HepG2 (cell line): ENCODE measurements around the gene AKR1C3. TPM values are rescaled to one million over a fixed set of nuclear protein-coding genes. Genes with fewer than 3 reads are reported as not detected.

Experiments
- ATAC-seq: fragments of 200-7000 bp; cut with Tn5 transposase; 3 replicates; pipeline ENCODE4 v1.9.1; 2020; ENCODE audit warnings: mild to moderate bottlenecking, moderate library complexity
- BruUV-seq: library from RNA; stranded (reverse); fragments of 400-500 nt; replicated peaks from 2 replicates; lab custom pipeline; 2021; lab: Mats Ljungman, UMichigan
- CTCF ChIA-PET: fragments of 300-600 bp; formaldehyde crosslinking; extraction: SDS; loops from one replicate; lab custom pipeline; 2021; ENCODE audit warnings: low total read pairs, inconsistent platforms, low intra/inter-chr PET ratio; lab: Yijun Ruan, JAX
- POLR2A ChIA-PET: fragments of 350-600 bp; sonication (Branson Sonifier 250); formaldehyde crosslinking; loops from one replicate; lab custom pipeline; 2020; ENCODE audit warnings: antibody characterized with exemption, inconsistent platforms; lab: Yijun Ruan, JAX
- DNase-seq: peaks from one replicate; pipeline ENCODE4 v3.0.0-alpha.2; 2015; ENCODE audit warnings: low spot score
- FAIRE-seq: peaks from 3 replicates; lab custom pipeline; 2011; peaks lifted over from hg19 to GRCh38; lab: Jason Lieb, UNC
- H2AFZ ChIP-seq: one replicate; pipeline ENCODE4 v1.6.1; 2011; ENCODE audit warnings: low read length, inconsistent platforms
- H3K27ac ChIP-seq: fragments of 300-600 bp; 3 replicates; pipeline ENCODE4 v1.8.0; 2011; ENCODE audit warnings: mixed run types, mild to moderate bottlenecking, mixed read lengths, low read length, inconsistent platforms; ENCODE audit not compliant: insufficient read depth; ENCODE audit errors: extremely low read length
- H3K27me3 ChIP-seq, 2 experiments: fragments of 200-600 bp in 1 of 2; 2 replicates in 1 of 2; 3 replicates in 1 of 2; pipeline versions ENCODE4 v1.6.0 to v1.8.0; 2011; ENCODE audit warnings: low read length in 2 of 2, mild to moderate bottlenecking in 2 of 2, moderate library complexity in 2 of 2, inconsistent platforms in 1 of 2; ENCODE audit not compliant: insufficient read depth in 2 of 2, control insufficient read depth in 1 of 2
- H3K36me3 ChIP-seq, 2 experiments: fragments of 200-600 bp in 1 of 2; replicated peaks in 1 of 2; 2 replicates in 1 of 2; 3 replicates in 1 of 2; pipeline versions ENCODE4 v1.5.1 to v1.8.0; 2011; ENCODE audit warnings: low read length in 2 of 2, inconsistent platforms in 1 of 2; ENCODE audit not compliant: insufficient read depth in 2 of 2, control insufficient read depth in 1 of 2
- H3K4me1 ChIP-seq: 2 replicates; pipeline ENCODE4 v1.5.1; 2012; ENCODE audit warnings: low read length, inconsistent platforms; ENCODE audit not compliant: insufficient read depth
- H3K4me2 ChIP-seq: 2 replicates; pipeline ENCODE4 v1.6.0; 2011; ENCODE audit warnings: low read depth, low read length, inconsistent platforms
- H3K4me3 ChIP-seq, 3 experiments: fragments of 200-600 bp in 1 of 3; sonication (generic), shearing (Covaris generic) in 1 of 3; replicated peaks in 1 of 3; 2 replicates each; pipeline ENCODE4 v1.5.1; 2011 to 2016; ENCODE audit warnings: low read length in 3 of 3, inconsistent platforms in 2 of 3, low read depth in 2 of 3, mild to moderate bottlenecking in 2 of 3, control low read depth in 1 of 3, mixed read lengths in 1 of 3; ENCODE audit not compliant: insufficient read depth in 1 of 3
- H3K79me2 ChIP-seq: one replicate; pipeline ENCODE4 v1.6.1; 2011; ENCODE audit warnings: low read length, inconsistent platforms; ENCODE audit not compliant: insufficient read depth
- H3K9ac ChIP-seq: 2 replicates; pipeline ENCODE4 v1.6.0; 2011; ENCODE audit warnings: mild to moderate bottlenecking, low read depth, low read length, inconsistent platforms; ENCODE audit not compliant: insufficient read depth
- H3K9me3 ChIP-seq: 2 replicates; pipeline ENCODE4 v1.5.1; 2012; ENCODE audit warnings: mild to moderate bottlenecking, low read length
- H4K20me1 ChIP-seq: 2 replicates; pipeline ENCODE4 v1.6.0; 2011; ENCODE audit warnings: inconsistent platforms, mild to moderate bottlenecking, low read length, moderate library complexity; ENCODE audit not compliant: insufficient read depth
- CENPT ChIP-seq: sonication (generic); formaldehyde crosslinking; IDR thresholded peaks from 2 replicates; pipeline ENCODE4 v1.8.0; 2022; ENCODE audit warnings: low read depth, mild to moderate bottlenecking, moderate library complexity, missing genetic modification reagents
- IRX3 ChIP-seq: sonication (generic); formaldehyde crosslinking; IDR thresholded peaks from 2 replicates; pipeline ENCODE4 v1.8.1; 2023; ENCODE audit warnings: mild to moderate bottlenecking, low read depth, missing genetic modification reagents, borderline replicate concordance
- POLR2AphosphoS5 ChIP-seq: IDR thresholded peaks from 2 replicates; pipeline ENCODE4 v1.6.1; 2012; ENCODE audit warnings: low read depth, low read length
- ZNF274 ChIP-seq: sonication (generic); formaldehyde crosslinking; IDR thresholded peaks from 2 replicates; pipeline ENCODE4 v1.5.1; 2020; ENCODE audit warnings: mild to moderate bottlenecking, missing genetic modification reagents
- WGBS: methylation state at CpG from one replicate; pipeline ENCODE4 v1.1.6; 2017; ENCODE audit warnings: low lambda C conversion rate; 5-methylcytosine and 5-hydroxymethylcytosine counted together
- in situ Hi-C: cut with HindIII; loops from 2 replicates; pipeline ENCODE4 v1.10.0; 2017; ENCODE audit warnings: low pct_unique_long_range_greater_than_20kb; ENCODE audit not compliant: extremely low pct_ligation_motif_present
- intact Hi-C: fragments of 100-400 bp; cut with micrococcal nuclease; formaldehyde crosslinking; loops from one replicate; pipeline ENCODE4 v1.10.0; 2022; ENCODE audit not compliant: unreplicated experiment
- polyA plus RNA-seq, 8 experiments: library from polyadenylated mRNA; depleted of rRNA in 3 of 8; stranded (reverse) in 7 of 8; unstranded in 1 of 8; fragments of >200 nt; fragmentation: Illumina TruSeq in 4 of 8; extraction: Trizol in 4 of 8; gene quantifications; 2 replicates each; pipeline versions ENCODE4 v1.2.1 to v1.2.3, GENCODE V29; 2011 to 2016; ENCODE audit warnings: low read depth in 4 of 8, missing spikeins in 1 of 8, mixed read lengths in 1 of 8; ENCODE audit not compliant: insufficient read depth in 1 of 8
- total RNA-seq, 5 experiments: library from RNA; depleted of rRNA; stranded (reverse); fragments of >200 nt; fragmentation: Illumina TruSeq; extraction: Trizol; gene quantifications; 2 replicates each; pipeline ENCODE4 v1.2.3, GENCODE V29; 2016; ENCODE audit warnings: low read depth in 1 of 5
- TF ChIP-seq, protein P1 (sequence below): sonication (generic); formaldehyde crosslinking; conservative IDR thresholded peaks from 2 replicates; pipeline ENCODE4 v1.8.1; 2023; ENCODE audit warnings: missing genetic modification reagents
- TF ChIP-seq, protein P2 (sequence below): IDR thresholded peaks from 2 replicates; pipeline ENCODE4 v1.6.1; 2016
- TF ChIP-seq, protein P3 (sequence below): sonication (generic); formaldehyde crosslinking; IDR thresholded peaks from 2 replicates; pipeline ENCODE4 v1.5.1; 2020; ENCODE audit warnings: missing genetic modification reagents, mild to moderate bottlenecking, borderline replicate concordance

Gene AKR1C3
- total and polyA plus RNA-seq, 2 of the 13 experiments (the other 11 are each of a cell fraction or from before 2014, with no cell fraction given) = 368 to 532 TPM

DNA sequence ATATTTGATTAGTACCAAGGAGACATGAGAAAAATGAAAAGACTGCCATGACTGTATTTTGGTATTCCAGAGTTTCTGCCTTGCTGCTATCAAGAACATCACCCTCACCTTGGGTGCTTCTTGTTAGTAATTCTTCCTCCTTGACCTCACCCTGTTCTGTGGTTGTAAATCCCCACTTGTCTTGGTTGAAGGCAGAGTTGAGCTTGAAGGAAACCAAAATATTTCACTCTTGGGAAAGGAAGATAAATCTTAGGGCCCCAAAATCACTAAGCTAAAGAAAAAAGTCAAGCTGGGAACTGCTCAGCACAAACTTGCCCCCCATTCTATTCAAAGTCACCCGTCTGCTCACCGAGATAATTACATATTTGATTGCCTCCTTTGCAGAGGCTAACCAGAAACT is 20.6 kb upstream of the AKR1C3 start:
- Histone ChIP-seq H3K36me3 (no peaks in the 10 kb centered on the region), H3K9ac (no peak overlapping the region; the same call in 1 of the 2 replicates), H4K20me1 (no peaks in the 10 kb centered on the region), H3K4me3 (no peak overlapping the region), H3K27me3 (no peaks in the 10 kb centered on the region), H3K9me3 (no peaks in the 10 kb centered on the region), H3K4me1 (peaks cover 67% of the 10 kb centered on the region), H3K4me2 (no peak overlapping the region), H3K27ac (peak overlapping the region; percentile 99), H2AFZ (no peak overlapping the region), H3K79me2 (no peaks in the 10 kb centered on the region)
- ChIA-PET CTCF (no interaction called here), POLR2A (no interaction called here)
- no peak for FAIRE-seq
- intact Hi-C loops = no loop called here
- in situ Hi-C loops = no loop called here
- no peak for DNase-seq
- TF ChIP-seq, protein P1, sequence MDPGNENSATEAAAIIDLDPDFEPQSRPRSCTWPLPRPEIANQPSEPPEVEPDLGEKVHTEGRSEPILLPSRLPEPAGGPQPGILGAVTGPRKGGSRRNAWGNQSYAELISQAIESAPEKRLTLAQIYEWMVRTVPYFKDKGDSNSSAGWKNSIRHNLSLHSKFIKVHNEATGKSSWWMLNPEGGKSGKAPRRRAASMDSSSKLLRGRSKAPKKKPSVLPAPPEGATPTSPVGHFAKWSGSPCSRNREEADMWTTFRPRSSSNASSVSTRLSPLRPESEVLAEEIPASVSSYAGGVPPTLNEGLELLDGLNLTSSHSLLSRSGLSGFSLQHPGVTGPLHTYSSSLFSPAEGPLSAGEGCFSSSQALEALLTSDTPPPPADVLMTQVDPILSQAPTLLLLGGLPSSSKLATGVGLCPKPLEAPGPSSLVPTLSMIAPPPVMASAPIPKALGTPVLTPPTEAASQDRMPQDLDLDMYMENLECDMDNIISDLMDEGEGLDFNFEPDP (CRISPR knock-in tag) = no peak
- TF ChIP-seq, protein P2, sequence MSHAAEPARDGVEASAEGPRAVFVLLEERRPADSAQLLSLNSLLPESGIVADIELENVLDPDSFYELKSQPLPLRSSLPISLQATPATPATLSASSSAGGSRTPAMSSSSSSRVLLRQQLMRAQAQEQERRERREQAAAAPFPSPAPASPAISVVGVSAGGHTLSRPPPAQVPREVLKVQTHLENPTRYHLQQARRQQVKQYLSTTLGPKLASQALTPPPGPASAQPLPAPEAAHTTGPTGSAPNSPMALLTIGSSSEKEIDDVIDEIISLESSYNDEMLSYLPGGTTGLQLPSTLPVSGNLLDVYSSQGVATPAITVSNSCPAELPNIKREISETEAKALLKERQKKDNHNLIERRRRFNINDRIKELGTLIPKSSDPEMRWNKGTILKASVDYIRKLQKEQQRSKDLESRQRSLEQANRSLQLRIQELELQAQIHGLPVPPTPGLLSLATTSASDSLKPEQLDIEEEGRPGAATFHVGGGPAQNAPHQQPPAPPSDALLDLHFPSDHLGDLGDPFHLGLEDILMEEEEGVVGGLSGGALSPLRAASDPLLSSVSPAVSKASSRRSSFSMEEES = no peak
- BruUV-seq = no TSS peak
- WGBS = 100% methylated on average over 2 of the region's 2 CpGs
- no peak for ATAC-seq

DNA sequence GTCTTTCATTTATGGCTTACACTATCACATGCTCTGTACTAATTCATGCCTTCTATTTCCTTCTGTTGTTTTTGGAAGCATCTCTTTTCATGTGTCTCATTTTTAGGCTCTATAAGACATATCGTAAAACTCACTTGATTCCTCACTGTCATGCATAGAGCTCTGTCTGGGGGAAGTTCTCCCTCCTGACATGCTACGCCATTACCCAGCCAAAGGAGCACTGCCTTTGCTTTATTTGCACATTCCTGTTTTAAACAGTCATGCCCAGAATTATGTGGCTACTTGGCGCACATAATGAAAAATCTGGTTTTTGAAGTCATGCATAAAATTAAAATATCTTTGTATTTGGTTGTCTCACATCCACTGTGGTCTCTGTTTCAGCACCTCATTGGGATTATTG is 17.6 kb upstream of the AKR1C3 start:
- H3K27me3 ChIP-seq = no peaks in the 10 kb centered on the region
- TF ChIP-seq, protein P3, sequence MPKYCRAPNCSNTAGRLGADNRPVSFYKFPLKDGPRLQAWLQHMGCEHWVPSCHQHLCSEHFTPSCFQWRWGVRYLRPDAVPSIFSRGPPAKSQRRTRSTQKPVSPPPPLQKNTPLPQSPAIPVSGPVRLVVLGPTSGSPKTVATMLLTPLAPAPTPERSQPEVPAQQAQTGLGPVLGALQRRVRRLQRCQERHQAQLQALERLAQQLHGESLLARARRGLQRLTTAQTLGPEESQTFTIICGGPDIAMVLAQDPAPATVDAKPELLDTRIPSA (CRISPR knock-in tag) = no peak
- TF ChIP-seq POLR2AphosphoS5 (no peak), IRX3 (no peak), CENPT (CRISPR knock-in tag) (no peak), ZNF274 (no peak)
- TF ChIP-seq, all 625 proteins: peak for 0
- Histone ChIP-seq H3K9me3 (no peaks in the 10 kb centered on the region), H3K4me1 (peaks cover 67% of the 10 kb centered on the region), H3K36me3 (no peaks in the 10 kb centered on the region), H3K79me2 (no peaks in the 10 kb centered on the region), H2AFZ (no peak overlapping the region), H4K20me1 (no peaks in the 10 kb centered on the region), H3K4me2 (no peak overlapping the region), H3K4me3 (no peak overlapping the region), H3K27ac (no peak overlapping the region), H3K9ac (no peak overlapping the region)
- ChIA-PET CTCF (no interaction called here), POLR2A (no interaction called here)
- no peak for DNase-seq
- intact Hi-C loops (no loop called here), in situ Hi-C loops (no loop called here)
- BruUV-seq = no TSS peak
- no peak for ATAC-seq
- 84% methylated on average over 3 of the region's 3 CpGs for WGBS
- no peak for FAIRE-seq
